ENCODE results near the gene TYW1B.
"Not testable (repeated sequence)": the region's sequence is repeated elsewhere in the genome, so short reads cannot be mapped to it uniquely, and the experiment has no call there.

DNA sequence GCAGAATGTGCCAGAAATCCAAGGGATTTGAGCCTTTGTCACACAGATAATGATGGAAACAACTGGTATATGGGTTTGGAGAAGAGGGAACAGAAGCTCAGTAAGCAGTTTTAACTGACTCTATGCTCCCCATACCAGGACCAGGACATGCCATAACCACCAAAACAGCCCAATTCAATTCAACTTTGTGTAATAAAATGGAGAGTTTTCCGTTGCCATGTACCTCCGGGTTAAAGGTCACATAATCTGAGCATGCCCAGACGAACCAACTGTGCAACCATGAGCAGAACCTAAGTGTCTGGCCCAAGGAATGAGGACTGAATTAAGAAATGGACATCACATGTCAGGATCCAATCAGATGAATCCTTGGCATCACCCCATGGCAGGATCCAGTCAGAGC lies 22.7 kb upstream of the TYW1B start:
- TF ChIP-seq, protein P1, sequence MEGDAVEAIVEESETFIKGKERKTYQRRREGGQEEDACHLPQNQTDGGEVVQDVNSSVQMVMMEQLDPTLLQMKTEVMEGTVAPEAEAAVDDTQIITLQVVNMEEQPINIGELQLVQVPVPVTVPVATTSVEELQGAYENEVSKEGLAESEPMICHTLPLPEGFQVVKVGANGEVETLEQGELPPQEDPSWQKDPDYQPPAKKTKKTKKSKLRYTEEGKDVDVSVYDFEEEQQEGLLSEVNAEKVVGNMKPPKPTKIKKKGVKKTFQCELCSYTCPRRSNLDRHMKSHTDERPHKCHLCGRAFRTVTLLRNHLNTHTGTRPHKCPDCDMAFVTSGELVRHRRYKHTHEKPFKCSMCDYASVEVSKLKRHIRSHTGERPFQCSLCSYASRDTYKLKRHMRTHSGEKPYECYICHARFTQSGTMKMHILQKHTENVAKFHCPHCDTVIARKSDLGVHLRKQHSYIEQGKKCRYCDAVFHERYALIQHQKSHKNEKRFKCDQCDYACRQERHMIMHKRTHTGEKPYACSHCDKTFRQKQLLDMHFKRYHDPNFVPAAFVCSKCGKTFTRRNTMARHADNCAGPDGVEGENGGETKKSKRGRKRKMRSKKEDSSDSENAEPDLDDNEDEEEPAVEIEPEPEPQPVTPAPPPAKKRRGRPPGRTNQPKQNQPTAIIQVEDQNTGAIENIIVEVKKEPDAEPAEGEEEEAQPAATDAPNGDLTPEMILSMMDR (IDR thresholded peaks at IDR 0.05): not testable (repeated sequence)
- TF ChIP-seq POLR2A (IDR thresholded peaks at IDR 0.05); POLR2AphosphoS5 (IDR thresholded peaks at IDR 0.05; ENCODE audit: insufficient read depth in 1 of 2, low read depth in 1 of 2): not testable (repeated sequence)

Measured in vagina (tissue), 2 donors.